ENCODE results near the gene DDX49.

The DDX49 gene

GRCh38 chr19:18910801-18911436 is 8.6 kb upstream of the DDX49 start:
- Histone ChIP-seq H4K8ac (ENCODE audit: low read depth, low read length) (peak overlapping the region; percentile 65), H3K4me1 (ENCODE audit: control insufficient read depth in 2 of 2, insufficient read depth in 1 of 2, low read depth in 1 of 2, low read length in 2 of 2) (no peaks in the 10 kb centered on the region), H3K4me3 (ENCODE audit: low read length in 2 of 2) (no peak overlapping the region), H3K27me3 (ENCODE audit: control insufficient read depth in 3 of 3, insufficient read depth in 3 of 3, low read depth in 1 of 3, low read length in 3 of 3) (no peaks in the 10 kb centered on the region), H2BK12ac (ENCODE audit: low read length) (no peak overlapping the region), H2BK120ac (ENCODE audit: low read depth, low read length) (no peak overlapping the region), H3K9me3 (replicated peaks in 1 of 2; ENCODE audit: control insufficient read depth in 2 of 2, insufficient read depth in 1 of 2, low read depth in 1 of 2, low read length in 2 of 2) (peaks cover 0 to 1% of the 10 kb centered on the region in 2 donors), H2BK5ac (ENCODE audit: low read length) (no peak overlapping the region), H2AK5ac (ENCODE audit: low read depth, low read length) (peak overlapping the region; percentile 46), H2AFZ (ENCODE audit: low read length) (no peak overlapping the region), H3K18ac (ENCODE audit: low read length) (no peak overlapping the region), H4K91ac (ENCODE audit: low read depth, low read length, poor library complexity) (no peak overlapping the region), H3K27ac (replicated peaks; ENCODE audit: low read length) (no peak overlapping the region), H3K9ac (ENCODE audit: low read depth, low read length, poor library complexity) (peak overlapping the region; percentile 60), H3K14ac (ENCODE audit: low read length) (no peak overlapping the region), H3K36me3 (replicated peaks in 1 of 2; ENCODE audit: control insufficient read depth in 2 of 2, insufficient read depth in 2 of 2, low read length in 2 of 2) (peaks cover 32 to 85% of the 10 kb centered on the region in 2 donors), H3K4me2 (ENCODE audit: insufficient read depth, low read length, poor library complexity, severe bottlenecking) (no peak overlapping the region), H3K4ac (ENCODE audit: low read length) (no peak overlapping the region), H2BK15ac (ENCODE audit: low read length) (no peak overlapping the region), H3K79me1 (ENCODE audit: low read depth, low read length) (peaks cover 24% of the 10 kb centered on the region), H3K23ac (ENCODE audit: low read depth, low read length, poor library complexity) (peak overlapping the region; percentile 25)
- DNase-seq (ENCODE audit: low spot score) = no peak
- WGBS, 2 donors (ENCODE audit: extremely low coverage in 2 of 2, insufficient read length in 2 of 2, insufficient replicate concordance in 1 of 2) = no CpG with 5 or more reads among the region's 19 CpGs

- Histone ChIP-seq H3K4ac (ENCODE audit: low read length) (no peak overlapping the region), H3K4me1 (ENCODE audit: control insufficient read depth in 2 of 2, insufficient read depth in 1 of 2, low read depth in 1 of 2, low read length in 2 of 2) (no peaks in the 10 kb centered on the region), H3K36me3 (replicated peaks in 1 of 2; ENCODE audit: control insufficient read depth in 2 of 2, insufficient read depth in 2 of 2, low read length in 2 of 2) (peaks cover 17 to 65% of the 10 kb centered on the region in 2 donors), H3K18ac (ENCODE audit: low read length) (no peak overlapping the region), H3K9me3 (replicated peaks in 1 of 2; ENCODE audit: control insufficient read depth in 2 of 2, insufficient read depth in 1 of 2, low read depth in 1 of 2, low read length in 2 of 2) (no peaks in the 10 kb centered on the region), H3K27ac (replicated peaks; ENCODE audit: low read length) (no peak overlapping the region), H2AFZ (ENCODE audit: low read length) (no peak overlapping the region), H2BK15ac (ENCODE audit: low read length) (no peak overlapping the region), H4K91ac (ENCODE audit: low read depth, low read length, poor library complexity) (no peak overlapping the region), H3K14ac (ENCODE audit: low read length) (no peak overlapping the region), H3K27me3 (ENCODE audit: control insufficient read depth in 3 of 3, insufficient read depth in 3 of 3, low read depth in 1 of 3, low read length in 3 of 3) (no peaks in the 10 kb centered on the region), H3K4me3 (ENCODE audit: low read length in 2 of 2) (peak overlapping the region in 1 of 2 donors; percentile 53), H3K9ac (ENCODE audit: low read depth, low read length, poor library complexity) (no peak overlapping the region), H3K23ac (ENCODE audit: low read depth, low read length, poor library complexity) (peak overlapping the region; percentile 73), H2AK5ac (ENCODE audit: low read depth, low read length) (no peak overlapping the region), H2BK12ac (ENCODE audit: low read length) (peak overlapping the region; percentile 63), H2BK5ac (ENCODE audit: low read length) (no peak overlapping the region), H3K4me2 (ENCODE audit: insufficient read depth, low read length, poor library complexity, severe bottlenecking) (no peak overlapping the region), H2BK120ac (ENCODE audit: low read depth, low read length) (no peak overlapping the region), H4K8ac (ENCODE audit: low read depth, low read length) (no peak overlapping the region), H3K79me1 (ENCODE audit: low read depth, low read length) (peaks cover 22% of the 10 kb centered on the region)
- no CpG with 5 or more reads among the region's 14 CpGs for WGBS, 2 donors (ENCODE audit: extremely low coverage in 2 of 2, insufficient read length in 2 of 2, insufficient replicate concordance in 1 of 2)
- no peak for DNase-seq (ENCODE audit: low spot score)
These were observed 6.6 kb upstream of the DDX49 start for GRCh38 chr19:18912933-18913332.

- H2BK12ac ChIP-seq (ENCODE audit: low read length) = no peak overlapping the region
- H3K4me3 ChIP-seq (ENCODE audit: low read length in 2 of 2) = no peak overlapping the region
- H3K27ac ChIP-seq (replicated peaks; ENCODE audit: low read length) = no peak overlapping the region
- H3K4me1 ChIP-seq (ENCODE audit: control insufficient read depth in 2 of 2, insufficient read depth in 1 of 2, low read depth in 1 of 2, low read length in 2 of 2) = no peaks in the 10 kb centered on the region
- peaks cover 22% of the 10 kb centered on the region for H3K79me1 ChIP-seq (ENCODE audit: low read depth, low read length)
- peak overlapping the region; percentile 21 for H3K9ac ChIP-seq (ENCODE audit: low read depth, low read length, poor library complexity)
- H2AFZ ChIP-seq (ENCODE audit: low read length) = no peak overlapping the region
- no CpG with 5 or more reads among the region's 5 CpGs for WGBS, 2 donors (ENCODE audit: extremely low coverage in 2 of 2, insufficient read length in 2 of 2, insufficient replicate concordance in 1 of 2)
- no peak overlapping the region for H3K4ac ChIP-seq (ENCODE audit: low read length)
- no peak overlapping the region for H2BK120ac ChIP-seq (ENCODE audit: low read depth, low read length)
- H3K27me3 ChIP-seq (ENCODE audit: control insufficient read depth in 3 of 3, insufficient read depth in 3 of 3, low read depth in 1 of 3, low read length in 3 of 3) = no peaks in the 10 kb centered on the region
- peak overlapping the region; percentile 17 for H4K8ac ChIP-seq (ENCODE audit: low read depth, low read length)
- H3K18ac ChIP-seq (ENCODE audit: low read length) = no peak overlapping the region
- H2BK15ac ChIP-seq (ENCODE audit: low read length) = no peak overlapping the region
- H3K36me3 ChIP-seq (replicated peaks in 1 of 2; ENCODE audit: control insufficient read depth in 2 of 2, insufficient read depth in 2 of 2, low read length in 2 of 2) = peaks cover 17 to 61% of the 10 kb centered on the region in 2 donors
- no peaks in the 10 kb centered on the region for H3K9me3 ChIP-seq (replicated peaks in 1 of 2; ENCODE audit: control insufficient read depth in 2 of 2, insufficient read depth in 1 of 2, low read depth in 1 of 2, low read length in 2 of 2)
- peak overlapping the region; percentile 2 for H3K4me2 ChIP-seq (ENCODE audit: insufficient read depth, low read length, poor library complexity, severe bottlenecking)
- no peak overlapping the region for H2AK5ac ChIP-seq (ENCODE audit: low read depth, low read length)
- no peak overlapping the region for H2BK5ac ChIP-seq (ENCODE audit: low read length)
- no peak overlapping the region for H3K14ac ChIP-seq (ENCODE audit: low read length)
- no peak for DNase-seq (ENCODE audit: low spot score)
- H3K23ac ChIP-seq (ENCODE audit: low read depth, low read length, poor library complexity) = peak overlapping the region; percentile 73
- no peak overlapping the region for H4K91ac ChIP-seq (ENCODE audit: low read depth, low read length, poor library complexity)
These were observed 6.0 kb upstream of the DDX49 start for GRCh38 chr19:18913466-18913865.

GRCh38 chr19:18915639-18916038 is 3.9 kb upstream of the DDX49 start:
- H3K4me2 ChIP-seq (ENCODE audit: insufficient read depth, low read length, poor library complexity, severe bottlenecking) = no peak overlapping the region
- no peak overlapping the region for H3K14ac ChIP-seq (ENCODE audit: low read length)
- no peaks in the 10 kb centered on the region for H3K9me3 ChIP-seq (replicated peaks in 1 of 2; ENCODE audit: control insufficient read depth in 2 of 2, insufficient read depth in 1 of 2, low read depth in 1 of 2, low read length in 2 of 2)
- H2BK5ac ChIP-seq (ENCODE audit: low read length) = peak overlapping the region; percentile 75
- peaks cover 16 to 42% of the 10 kb centered on the region in 2 donors for H3K36me3 ChIP-seq (replicated peaks in 1 of 2; ENCODE audit: control insufficient read depth in 2 of 2, insufficient read depth in 2 of 2, low read length in 2 of 2)
- H2BK120ac ChIP-seq (ENCODE audit: low read depth, low read length) = no peak overlapping the region
- no peaks in the 10 kb centered on the region for H3K27me3 ChIP-seq (ENCODE audit: control insufficient read depth in 3 of 3, insufficient read depth in 3 of 3, low read depth in 1 of 3, low read length in 3 of 3)
- H3K79me1 ChIP-seq (ENCODE audit: low read depth, low read length) = peaks cover 27% of the 10 kb centered on the region
- no peak overlapping the region for H2BK15ac ChIP-seq (ENCODE audit: low read length)
- no peak overlapping the region for H3K27ac ChIP-seq (replicated peaks; ENCODE audit: low read length)
- H2AFZ ChIP-seq (ENCODE audit: low read length) = no peak overlapping the region
- H4K8ac ChIP-seq (ENCODE audit: low read depth, low read length) = no peak overlapping the region
- H3K4me3 ChIP-seq (ENCODE audit: low read length in 2 of 2) = no peak overlapping the region
- no CpG with 5 or more reads among the region's 5 CpGs for WGBS, 2 donors (ENCODE audit: extremely low coverage in 2 of 2, insufficient read length in 2 of 2, insufficient replicate concordance in 1 of 2)
- no peak overlapping the region for H3K4ac ChIP-seq (ENCODE audit: low read length)
- peaks cover 0 to 6% of the 10 kb centered on the region in 2 donors for H3K4me1 ChIP-seq (ENCODE audit: control insufficient read depth in 2 of 2, insufficient read depth in 1 of 2, low read depth in 1 of 2, low read length in 2 of 2)
- no peak for DNase-seq (ENCODE audit: low spot score)
- H3K9ac ChIP-seq (ENCODE audit: low read depth, low read length, poor library complexity) = no peak overlapping the region
- peak overlapping the region; percentile 57 for H3K18ac ChIP-seq (ENCODE audit: low read length)
- H3K23ac ChIP-seq (ENCODE audit: low read depth, low read length, poor library complexity) = peak overlapping the region; percentile 73
- no peak overlapping the region for H2BK12ac ChIP-seq (ENCODE audit: low read length)
- no peak overlapping the region for H2AK5ac ChIP-seq (ENCODE audit: low read depth, low read length)
- no peak overlapping the region for H4K91ac ChIP-seq (ENCODE audit: low read depth, low read length, poor library complexity)

All from neuronal stem cell (in vitro differentiated cells).